WERI-Rb-1 (cell line): ENCODE measurements around the gene SLAMF9.

ENCODE experiments used
- DNase-seq: peaks from one replicate; pipeline ENCODE4 v3.0.0-alpha.2; 2020
- H3K27ac ChIP-seq: fragments of 250-450 bp; sonication (Bioruptor Pico); 2 replicates; pipeline ENCODE4 v1.5.1; 2020; ENCODE audit warnings: mild to moderate bottlenecking, moderate library complexity
- H3K27me3 ChIP-seq: fragments of 250-450 bp; sonication (Bioruptor Pico); 2 replicates; pipeline ENCODE4 v1.5.1; 2021; ENCODE audit warnings: mild to moderate bottlenecking, low read depth, moderate library complexity; ENCODE audit not compliant: insufficient read depth, severe bottlenecking
- H3K36me3 ChIP-seq: fragments of 250-450 bp; sonication (Bioruptor Pico); 2 replicates; pipeline ENCODE4 v1.5.1; 2020; ENCODE audit warnings: mild to moderate bottlenecking, moderate library complexity
- H3K4me3 ChIP-seq: 2 replicates; pipeline ENCODE4 v1.5.1; 2011; ENCODE audit warnings: low read depth, mild to moderate bottlenecking, control low read depth, low read length
- H3K9me3 ChIP-seq: fragments of 250-450 bp; sonication (Bioruptor Pico); 2 replicates; pipeline ENCODE4 v1.5.1; 2021; ENCODE audit warnings: mild to moderate bottlenecking, moderate library complexity; ENCODE audit not compliant: severe bottlenecking
- TF ChIP-seq, protein P1 (sequence below): IDR thresholded peaks from 2 replicates; pipeline ENCODE4 v1.5.1; 2011; ENCODE audit warnings: low read depth, mild to moderate bottlenecking, control low read depth, inconsistent platforms, low read length

Gene SLAMF9

DNA sequence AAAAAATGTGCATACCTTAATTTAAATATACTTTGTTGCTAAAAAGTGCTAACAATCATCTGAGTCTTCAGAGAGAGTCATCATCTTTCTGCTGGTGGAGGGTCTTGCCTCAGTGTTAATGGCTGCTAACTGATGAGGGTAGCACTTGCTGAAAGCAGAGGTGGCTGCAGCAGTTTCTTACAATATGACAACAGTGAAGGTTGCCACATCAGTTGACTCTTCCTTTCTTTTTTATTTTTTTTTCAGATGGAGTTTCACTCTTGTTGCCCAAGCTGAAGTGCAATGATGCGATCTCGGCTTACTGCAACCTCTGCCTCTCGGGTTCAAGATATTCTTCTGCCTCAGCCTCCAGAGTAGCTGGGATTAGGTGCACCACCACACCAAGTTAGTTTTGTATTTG lies 51.5 kb downstream of the SLAMF9 start:
- DNase-seq, result no peak
- Histone ChIP-seq H3K27ac (no peak overlapping the region), H3K27me3 (peaks cover 21% of the 10 kb centered on the region), H3K36me3 (no peaks in the 10 kb centered on the region), H3K9me3 (peaks cover 9% of the 10 kb centered on the region), H3K4me3 (no peak overlapping the region)
- TF ChIP-seq, protein P1, sequence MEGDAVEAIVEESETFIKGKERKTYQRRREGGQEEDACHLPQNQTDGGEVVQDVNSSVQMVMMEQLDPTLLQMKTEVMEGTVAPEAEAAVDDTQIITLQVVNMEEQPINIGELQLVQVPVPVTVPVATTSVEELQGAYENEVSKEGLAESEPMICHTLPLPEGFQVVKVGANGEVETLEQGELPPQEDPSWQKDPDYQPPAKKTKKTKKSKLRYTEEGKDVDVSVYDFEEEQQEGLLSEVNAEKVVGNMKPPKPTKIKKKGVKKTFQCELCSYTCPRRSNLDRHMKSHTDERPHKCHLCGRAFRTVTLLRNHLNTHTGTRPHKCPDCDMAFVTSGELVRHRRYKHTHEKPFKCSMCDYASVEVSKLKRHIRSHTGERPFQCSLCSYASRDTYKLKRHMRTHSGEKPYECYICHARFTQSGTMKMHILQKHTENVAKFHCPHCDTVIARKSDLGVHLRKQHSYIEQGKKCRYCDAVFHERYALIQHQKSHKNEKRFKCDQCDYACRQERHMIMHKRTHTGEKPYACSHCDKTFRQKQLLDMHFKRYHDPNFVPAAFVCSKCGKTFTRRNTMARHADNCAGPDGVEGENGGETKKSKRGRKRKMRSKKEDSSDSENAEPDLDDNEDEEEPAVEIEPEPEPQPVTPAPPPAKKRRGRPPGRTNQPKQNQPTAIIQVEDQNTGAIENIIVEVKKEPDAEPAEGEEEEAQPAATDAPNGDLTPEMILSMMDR, result no peak
